Colonic mucosa (tissue), 4 donors: Measurements from ENCODE around the gene PGAP3. TPM values are rescaled to one million over a fixed set of nuclear protein-coding genes. Genes with fewer than 3 reads are reported as not detected.

ENCODE experiments used
- DNase-seq: peaks from one replicate; pipeline ENCODE4 v3.0.0-alpha.2; 2020
- H3K27ac ChIP-seq: fragments of 200-600 bp; one replicate; pipeline ENCODE4 v1.8.0; 2021
- H3K27me3 ChIP-seq: fragments of 200-600 bp; one replicate; pipeline ENCODE4 v1.8.0; 2021
- H3K36me3 ChIP-seq: fragments of 200-600 bp; one replicate; pipeline ENCODE4 v1.8.0; 2021
- H3K4me1 ChIP-seq: fragments of 200-600 bp; one replicate; pipeline ENCODE4 v1.8.0; 2021; ENCODE audit warnings: mild to moderate bottlenecking
- H3K4me3 ChIP-seq: fragments of 200-600 bp; one replicate; pipeline ENCODE4 v1.8.0; 2021
- H3K9ac ChIP-seq, 2 donors: one replicate each; pipeline ENCODE4 v1.7.0; 2013; ENCODE audit warnings: control low read depth in 2 of 2, low read depth in 2 of 2, low read length in 2 of 2
- H3K9me3 ChIP-seq: fragments of 200-600 bp; one replicate; pipeline ENCODE4 v1.8.0; 2021
- CTCF ChIP-seq: fragments of 200-600 bp; IDR thresholded peaks from one replicate; pipeline ENCODE4 v1.8.0; 2022; ENCODE audit warnings: antibody characterized with exemption, mild to moderate bottlenecking
- intact Hi-C: fragments of 100-400 bp; cut with DNase I; formaldehyde crosslinking; loops from one replicate; pipeline ENCODE4 v1.14.1; 2022
- total RNA-seq, 2 donors: library from RNA; stranded (reverse); fragmentation: NEBNext Ultra II Directional in 1 of 2; extraction: Animal tissue kit (Norgen Biotek cat#: 25700) in 1 of 2; gene quantifications; one replicate each; pipeline ENCODE4 v1.2.1, GENCODE V29; 2021
- donor health status: healthy.
- donor health status: DM: no; HTN: no; CAD: no.
- donor health status: DM: no; HTN: no; CAD: no.

The PGAP3 gene
- 10 to 100 TPM; 37.3 to 42.0 TPM for total RNA-seq

GRCh38 chr17:39687546-39688474 lies at the start of gene PGAP3:
Gene PGAP3 (minus strand): TSS chr17:39688057. CDS start chr17:39688014, 43 bp downstream.
- peak; percentile 92 for DNase-seq
- Histone ChIP-seq H3K4me3 (peak within 1 kb of the TSS; percentile 76), H3K9me3 (no peaks in the 10 kb centered on the region), H3K9ac (peak within 1 kb of the TSS; percentile 70 to 84), H3K36me3 (no peaks in the 10 kb centered on the region), H3K27me3 (no peaks in the 10 kb centered on the region), H3K27ac (peak within 1 kb of the TSS; percentile 98), H3K4me1 (no peaks in the 10 kb centered on the region)
- TF ChIP-seq CTCF = no peak
- intact Hi-C loops = no loop called here

- no peak for TF ChIP-seq CTCF
- intact Hi-C loops = loop anchor here (5.0 kb wide), 1 partner anchor 110 kb away; the partner anchor contains the start of gene PPP1R1B
- Histone ChIP-seq H3K36me3 (no peaks in the 10 kb centered on the region), H3K9me3 (no peaks in the 10 kb centered on the region), H3K9ac (peak overlapping the region; percentile 52 to 98), H3K4me3 (peak overlapping the region; percentile 40), H3K27ac (peak overlapping the region; percentile 87), H3K4me1 (no peaks in the 10 kb centered on the region), H3K27me3 (no peaks in the 10 kb centered on the region)
- DNase-seq = no peak
These were observed 49.4 kb upstream of the PGAP3 start for GRCh38 chr17:39737206-39737759.

- Histone ChIP-seq H3K4me3 (no peak overlapping the region), H3K27ac (peak overlapping the region; percentile 87), H3K27me3 (no peaks in the 10 kb centered on the region), H3K9ac (peak overlapping the region in 1 of 2 donors; percentile 14), H3K4me1 (no peaks in the 10 kb centered on the region), H3K9me3 (no peaks in the 10 kb centered on the region), H3K36me3 (no peaks in the 10 kb centered on the region)
- TF ChIP-seq CTCF = no peak
- intact Hi-C loops = loop anchor here (5.0 kb wide), 1 partner anchor 109 kb away; the partner anchor contains the start of gene PPP1R1B
- peak; percentile 45 for DNase-seq
These were observed 48.7 kb upstream of the PGAP3 start for GRCh38 chr17:39736319-39737165.

- Histone ChIP-seq H3K9ac (no peak overlapping the region), H3K4me3 (no peak overlapping the region), H3K27me3 (no peaks in the 10 kb centered on the region), H3K4me1 (no peaks in the 10 kb centered on the region), H3K9me3 (no peaks in the 10 kb centered on the region), H3K36me3 (no peaks in the 10 kb centered on the region), H3K27ac (peak overlapping the region; percentile 17)
- intact Hi-C loops = loop anchor here (5.0 kb wide), 1 partner anchor 109 kb away; the partner anchor contains the start of gene PPP1R1B
- TF ChIP-seq CTCF = no peak
- no peak for DNase-seq
These were observed 48.0 kb upstream of the PGAP3 start for GRCh38 chr17:39735882-39736281.

GRCh38 chr17:39732586-39732985 lies 44.7 kb upstream of the PGAP3 start:
- Histone ChIP-seq H3K9ac (no peak overlapping the region), H3K27me3 (no peaks in the 10 kb centered on the region), H3K4me1 (peaks cover 7% of the 10 kb centered on the region), H3K27ac (no peak overlapping the region), H3K9me3 (no peaks in the 10 kb centered on the region), H3K4me3 (no peak overlapping the region), H3K36me3 (no peaks in the 10 kb centered on the region)
- intact Hi-C loops = no loop called here
- TF ChIP-seq CTCF = no peak
- DNase-seq = no peak
